Measurements from ENCODE around the gene MRPS2. TPM values are rescaled to one million over a fixed set of nuclear protein-coding genes. Genes with fewer than 3 reads are reported as not detected.

Gene MRPS2
- total RNA-seq, 2 donors from 2014 or later: 50.2 to 53.1 TPM

DNA sequence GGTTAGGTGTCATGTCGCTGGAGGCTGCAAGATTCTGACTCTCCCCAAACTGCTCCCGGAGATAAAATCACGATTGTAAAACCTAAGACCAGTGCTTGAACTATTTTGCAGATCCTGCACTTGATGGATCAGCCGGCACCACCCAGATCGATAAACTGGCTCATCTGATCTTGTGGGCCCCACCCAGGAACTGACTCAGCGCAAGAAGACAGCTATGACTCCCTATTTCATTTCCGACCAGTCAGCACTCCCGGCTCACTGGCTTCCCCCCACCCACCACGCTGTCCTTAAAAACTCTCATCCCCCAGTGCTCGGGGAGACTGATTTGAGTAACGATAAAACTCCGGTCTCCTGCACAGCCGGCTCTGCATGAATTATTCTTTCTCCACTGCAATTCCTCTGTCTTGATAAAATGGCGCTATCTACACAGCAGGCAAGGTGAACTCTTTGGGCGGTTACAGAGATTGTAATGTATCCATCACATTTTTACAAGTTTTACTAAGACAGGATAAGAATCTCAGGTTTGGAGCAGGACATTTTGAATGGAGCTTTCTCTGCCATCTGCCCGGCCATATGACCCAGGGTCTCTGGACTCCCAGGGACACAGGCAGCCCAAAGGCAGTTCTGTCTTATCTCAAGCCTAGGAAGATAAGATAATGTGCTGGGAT, 31.5 kb upstream of the MRPS2 start:
- Histone ChIP-seq H3K27me3 (ENCODE audit: control insufficient read depth, insufficient read depth, low read length, poor library complexity, severe bottlenecking) (no peaks in the 10 kb centered on the region), H3K27ac (ENCODE audit: low read depth, low read length) (no peak overlapping the region), H3K9me3 (ENCODE audit: control insufficient read depth, low read length) (no peaks in the 10 kb centered on the region), H3K36me3 (ENCODE audit: control insufficient read depth, insufficient read depth, low read length) (no peaks in the 10 kb centered on the region), H3K9ac (ENCODE audit: extremely low read depth, low read length, poor library complexity, severe bottlenecking) (no peak overlapping the region), H3K4me1 (ENCODE audit: control insufficient read depth, insufficient read depth, low read length) (peaks cover 11% of the 10 kb centered on the region), H3K4me3 (ENCODE audit: low read length) (peak overlapping the region; percentile 25)
- H3K4me3 Mint-ChIP-seq: peak overlapping the region; percentile 38
- H3K36me3 Mint-ChIP-seq (ENCODE audit: low read depth): peaks cover 8% of the 10 kb centered on the region
- DNase-seq: no peak
- TF ChIP-seq, protein P1, sequence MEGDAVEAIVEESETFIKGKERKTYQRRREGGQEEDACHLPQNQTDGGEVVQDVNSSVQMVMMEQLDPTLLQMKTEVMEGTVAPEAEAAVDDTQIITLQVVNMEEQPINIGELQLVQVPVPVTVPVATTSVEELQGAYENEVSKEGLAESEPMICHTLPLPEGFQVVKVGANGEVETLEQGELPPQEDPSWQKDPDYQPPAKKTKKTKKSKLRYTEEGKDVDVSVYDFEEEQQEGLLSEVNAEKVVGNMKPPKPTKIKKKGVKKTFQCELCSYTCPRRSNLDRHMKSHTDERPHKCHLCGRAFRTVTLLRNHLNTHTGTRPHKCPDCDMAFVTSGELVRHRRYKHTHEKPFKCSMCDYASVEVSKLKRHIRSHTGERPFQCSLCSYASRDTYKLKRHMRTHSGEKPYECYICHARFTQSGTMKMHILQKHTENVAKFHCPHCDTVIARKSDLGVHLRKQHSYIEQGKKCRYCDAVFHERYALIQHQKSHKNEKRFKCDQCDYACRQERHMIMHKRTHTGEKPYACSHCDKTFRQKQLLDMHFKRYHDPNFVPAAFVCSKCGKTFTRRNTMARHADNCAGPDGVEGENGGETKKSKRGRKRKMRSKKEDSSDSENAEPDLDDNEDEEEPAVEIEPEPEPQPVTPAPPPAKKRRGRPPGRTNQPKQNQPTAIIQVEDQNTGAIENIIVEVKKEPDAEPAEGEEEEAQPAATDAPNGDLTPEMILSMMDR (conservative IDR thresholded peaks at IDR 0.05): no peak
- peaks cover 38% of the 10 kb centered on the region for H3K4me1 Mint-ChIP-seq
- H3K27ac Mint-ChIP-seq: peak overlapping the region; percentile 84
- H3K27me3 Mint-ChIP-seq (ENCODE audit: insufficient read depth): no peaks in the 10 kb centered on the region
- 64 to 84% methylated on average over 11 to 16 of the region's 16 CpGs for WGBS, 2 experiments (ENCODE audit: insufficient coverage in 1 of 2, insufficient read length in 1 of 2)
- H3K9me3 Mint-ChIP-seq: no peaks in the 10 kb centered on the region

DNA sequence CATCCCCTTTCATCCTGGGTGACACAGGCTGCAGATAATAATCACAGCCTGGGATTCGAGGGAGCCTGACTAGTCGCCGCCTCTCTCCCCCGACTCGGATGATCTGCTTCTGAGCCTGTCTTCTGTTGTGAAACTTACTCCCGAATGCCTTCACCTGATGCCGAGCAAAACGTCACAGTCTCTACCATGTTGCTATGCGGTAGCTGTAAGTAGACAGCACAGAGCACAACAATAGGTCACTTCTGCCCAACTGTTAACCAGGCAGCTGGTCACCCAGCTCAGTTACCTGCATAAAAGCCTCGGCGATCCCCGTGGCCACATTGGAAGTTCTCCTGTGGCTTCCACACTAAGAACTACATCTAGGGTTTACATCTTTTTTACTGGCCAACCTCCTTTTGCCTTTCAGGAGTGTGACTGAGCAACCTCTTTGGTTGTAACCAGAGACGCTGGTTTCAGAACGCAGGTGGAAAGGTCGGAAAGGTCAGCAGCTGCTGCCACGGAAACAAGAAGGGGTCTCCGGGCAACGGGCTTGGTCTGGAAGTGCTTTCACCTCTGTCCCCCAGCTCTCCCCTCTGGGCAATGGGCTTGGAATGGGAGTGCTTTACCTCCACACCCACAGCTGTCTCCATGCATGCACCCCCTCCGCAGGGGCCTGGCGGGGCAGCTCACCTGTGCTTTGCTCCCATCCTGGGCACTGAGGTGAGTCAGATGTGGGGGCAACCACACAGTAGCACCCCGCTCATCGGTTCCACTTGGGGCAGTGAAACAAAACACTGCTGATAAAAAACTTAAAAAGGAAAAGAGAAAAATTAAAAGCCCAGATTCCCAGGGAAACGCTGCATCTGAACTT, 28.5 kb upstream of the MRPS2 start:
- 79 to 88% methylated on average over 19 to 23 of the region's 23 CpGs for WGBS, 2 experiments (ENCODE audit: insufficient coverage in 1 of 2, insufficient read length in 1 of 2)
- H3K36me3 Mint-ChIP-seq (ENCODE audit: low read depth): peaks cover 4% of the 10 kb centered on the region
- Histone ChIP-seq H3K36me3 (ENCODE audit: control insufficient read depth, insufficient read depth, low read length) (no peaks in the 10 kb centered on the region), H3K27me3 (ENCODE audit: control insufficient read depth, insufficient read depth, low read length, poor library complexity, severe bottlenecking) (no peaks in the 10 kb centered on the region), H3K27ac (ENCODE audit: low read depth, low read length) (peak overlapping the region; percentile 48), H3K9ac (ENCODE audit: extremely low read depth, low read length, poor library complexity, severe bottlenecking) (no peak overlapping the region), H3K9me3 (ENCODE audit: control insufficient read depth, low read length) (no peaks in the 10 kb centered on the region), H3K4me3 (ENCODE audit: low read length) (no peak overlapping the region), H3K4me1 (ENCODE audit: control insufficient read depth, insufficient read depth, low read length) (peaks cover 14% of the 10 kb centered on the region)
- H3K27ac Mint-ChIP-seq: no peak overlapping the region
- H3K9me3 Mint-ChIP-seq: no peaks in the 10 kb centered on the region
- TF ChIP-seq, protein P1 (conservative IDR thresholded peaks at IDR 0.05): no peak
- no peak overlapping the region for H3K4me3 Mint-ChIP-seq
- DNase-seq: no peak
- H3K27me3 Mint-ChIP-seq (ENCODE audit: insufficient read depth): no peaks in the 10 kb centered on the region
- peaks cover 39% of the 10 kb centered on the region for H3K4me1 Mint-ChIP-seq

DNA sequence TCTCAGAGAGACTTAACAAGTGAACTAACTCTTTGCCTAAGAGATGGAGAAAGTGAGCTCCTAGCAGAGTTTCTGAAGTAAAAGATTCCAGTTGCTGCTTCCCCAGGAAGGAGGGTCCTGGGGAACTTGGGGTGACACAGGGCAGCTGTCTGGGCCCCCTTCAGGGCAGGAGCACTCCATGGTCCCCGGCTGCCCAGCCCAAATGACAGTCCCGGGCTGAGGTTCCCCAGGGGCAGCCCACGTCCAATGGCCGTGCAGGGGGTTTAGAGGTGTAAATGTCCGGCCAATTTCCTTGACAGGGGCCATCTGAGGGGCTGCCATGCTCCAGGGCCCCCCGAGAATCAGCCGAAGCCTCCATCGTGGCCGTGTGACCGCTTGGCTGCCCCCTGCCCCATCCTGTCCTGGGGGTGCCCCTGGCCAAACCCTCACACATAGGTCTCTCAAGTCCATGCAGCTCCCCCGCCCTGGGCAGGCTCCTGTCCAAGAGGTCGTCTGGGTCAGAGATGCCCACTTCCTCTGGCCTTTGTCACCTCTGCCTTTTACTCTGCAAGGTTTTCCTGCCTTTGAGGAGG, 26.4 kb upstream of the MRPS2 start:
- Mint-ChIP-seq H3K27me3 (ENCODE audit: insufficient read depth) (no peaks in the 10 kb centered on the region), H3K36me3 (ENCODE audit: low read depth) (no peaks in the 10 kb centered on the region), H3K9me3 (no peaks in the 10 kb centered on the region), H3K27ac (no peak overlapping the region), H3K4me1 (peaks cover 28% of the 10 kb centered on the region), H3K4me3 (no peak overlapping the region)
- 87 to 93% methylated on average over 8 to 12 of the region's 12 CpGs for WGBS, 2 experiments (ENCODE audit: insufficient coverage in 1 of 2, insufficient read length in 1 of 2)
- Histone ChIP-seq H3K27me3 (ENCODE audit: control insufficient read depth, insufficient read depth, low read length, poor library complexity, severe bottlenecking) (no peaks in the 10 kb centered on the region), H3K9me3 (ENCODE audit: control insufficient read depth, low read length) (no peaks in the 10 kb centered on the region), H3K4me3 (ENCODE audit: low read length) (no peak overlapping the region), H3K4me1 (ENCODE audit: control insufficient read depth, insufficient read depth, low read length) (peaks cover 8% of the 10 kb centered on the region), H3K9ac (ENCODE audit: extremely low read depth, low read length, poor library complexity, severe bottlenecking) (no peak overlapping the region), H3K27ac (ENCODE audit: low read depth, low read length) (no peak overlapping the region), H3K36me3 (ENCODE audit: control insufficient read depth, insufficient read depth, low read length) (no peaks in the 10 kb centered on the region)
- no peak for DNase-seq
- TF ChIP-seq, protein P1 (conservative IDR thresholded peaks at IDR 0.05): no peak
